ENCODE measurements around the gene TTC7B. TPM values are rescaled to one million over a fixed set of nuclear protein-coding genes. Genes with fewer than 3 reads are reported as not detected.

Gene TTC7B
- total and polyA plus RNA-seq, 7 donors: 5.5 to 70.9 (median 46.8) TPM

DNA sequence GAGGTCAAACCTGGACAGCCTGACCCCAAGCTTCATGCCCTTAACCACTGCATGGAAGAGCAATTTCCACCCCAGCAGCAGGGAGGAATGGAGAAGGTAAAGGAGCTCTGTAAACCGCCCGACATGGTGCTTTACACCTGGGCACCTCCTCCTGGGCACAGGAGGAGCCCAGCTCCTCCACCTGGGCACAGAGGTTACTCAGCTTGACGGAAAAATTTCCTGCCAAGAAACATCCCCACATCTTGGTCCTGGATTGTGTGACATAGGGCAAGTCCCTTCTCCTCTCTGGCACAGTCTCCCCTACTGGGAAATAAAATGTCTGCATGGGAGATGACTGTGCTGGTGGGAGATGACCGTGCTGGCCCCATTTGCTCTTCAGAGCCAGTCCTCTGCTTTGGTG lies 40.8 kb downstream of the TTC7B start:
- H3K27me3 ChIP-seq: no peaks in the 10 kb centered on the region
- H3K36me3 ChIP-seq: peaks cover 0 to 66% (median 6%) of the 10 kb centered on the region in 4 donors
- no peaks in the 10 kb centered on the region for H3K9me3 ChIP-seq
- H3K4me1 ChIP-seq: no peaks in the 10 kb centered on the region
- WGBS, 2 donors: 93% methylated on average over 4 of the region's 4 CpGs
- intact Hi-C loops (cut with DNase I): no loop called here
- no peak for TF ChIP-seq POLR2A (IDR thresholded peaks at IDR 0.05)
- no peak for TF ChIP-seq EP300 (IDR thresholded peaks at IDR 0.05)
- TF ChIP-seq, protein P1, sequence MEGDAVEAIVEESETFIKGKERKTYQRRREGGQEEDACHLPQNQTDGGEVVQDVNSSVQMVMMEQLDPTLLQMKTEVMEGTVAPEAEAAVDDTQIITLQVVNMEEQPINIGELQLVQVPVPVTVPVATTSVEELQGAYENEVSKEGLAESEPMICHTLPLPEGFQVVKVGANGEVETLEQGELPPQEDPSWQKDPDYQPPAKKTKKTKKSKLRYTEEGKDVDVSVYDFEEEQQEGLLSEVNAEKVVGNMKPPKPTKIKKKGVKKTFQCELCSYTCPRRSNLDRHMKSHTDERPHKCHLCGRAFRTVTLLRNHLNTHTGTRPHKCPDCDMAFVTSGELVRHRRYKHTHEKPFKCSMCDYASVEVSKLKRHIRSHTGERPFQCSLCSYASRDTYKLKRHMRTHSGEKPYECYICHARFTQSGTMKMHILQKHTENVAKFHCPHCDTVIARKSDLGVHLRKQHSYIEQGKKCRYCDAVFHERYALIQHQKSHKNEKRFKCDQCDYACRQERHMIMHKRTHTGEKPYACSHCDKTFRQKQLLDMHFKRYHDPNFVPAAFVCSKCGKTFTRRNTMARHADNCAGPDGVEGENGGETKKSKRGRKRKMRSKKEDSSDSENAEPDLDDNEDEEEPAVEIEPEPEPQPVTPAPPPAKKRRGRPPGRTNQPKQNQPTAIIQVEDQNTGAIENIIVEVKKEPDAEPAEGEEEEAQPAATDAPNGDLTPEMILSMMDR (IDR thresholded peaks at IDR 0.05): no peak
- no peak for TF ChIP-seq POLR2AphosphoS5 (IDR thresholded peaks at IDR 0.05)
- no peak overlapping the region for H3K27ac ChIP-seq
- DNase-seq: no peak
- H3K4me3 ChIP-seq: no peak overlapping the region

- no peaks in the 10 kb centered on the region for H3K27me3 ChIP-seq
- H3K27ac ChIP-seq: no peak overlapping the region
- DNase-seq: no peak
- peaks cover 0 to 66% (median 9%) of the 10 kb centered on the region in 4 donors for H3K36me3 ChIP-seq
- no peaks in the 10 kb centered on the region for H3K9me3 ChIP-seq
- H3K4me3 ChIP-seq: no peak overlapping the region
- 89 to 90% methylated on average over 5 of the region's 5 CpGs for WGBS, 2 donors
- no peaks in the 10 kb centered on the region for H3K4me1 ChIP-seq
- intact Hi-C loops (cut with DNase I): no loop called here
- TF ChIP-seq EP300 (IDR thresholded peaks at IDR 0.05): no peak
- TF ChIP-seq POLR2A (IDR thresholded peaks at IDR 0.05): no peak
- TF ChIP-seq POLR2AphosphoS5 (IDR thresholded peaks at IDR 0.05): no peak
- TF ChIP-seq, protein P1 (IDR thresholded peaks at IDR 0.05): no peak
These were observed 41.9 kb downstream of the TTC7B start for GRCh38 chr14:90774316-90774715.

DNA sequence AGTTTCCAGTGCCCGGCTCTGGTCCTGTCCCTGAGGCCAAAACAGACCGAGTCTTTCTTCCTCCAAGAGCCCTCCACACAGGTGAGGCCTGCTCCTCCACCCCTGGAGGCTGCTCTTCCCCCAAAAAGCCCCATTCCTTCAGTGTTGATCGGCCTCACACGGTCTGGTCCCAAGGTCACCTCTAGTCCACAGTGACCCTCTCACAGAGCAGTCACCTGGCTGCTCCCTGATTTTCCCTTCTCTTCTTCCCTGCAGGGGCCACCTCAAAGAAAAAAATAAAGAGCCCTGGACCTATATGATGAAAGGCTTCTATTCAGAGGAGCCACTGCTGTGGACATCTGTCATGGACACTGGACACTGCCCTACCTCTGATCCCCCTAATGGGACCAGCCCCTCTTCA lies 42.5 kb downstream of the TTC7B start:
- Histone ChIP-seq H3K36me3 (peaks cover 0 to 66% (median 9%) of the 10 kb centered on the region in 4 donors), H3K27ac (no peak overlapping the region), H3K9me3 (no peaks in the 10 kb centered on the region), H3K4me1 (no peaks in the 10 kb centered on the region), H3K4me3 (no peak overlapping the region), H3K27me3 (no peaks in the 10 kb centered on the region)
- no peak for TF ChIP-seq POLR2A (IDR thresholded peaks at IDR 0.05)
- TF ChIP-seq EP300 (IDR thresholded peaks at IDR 0.05): no peak
- TF ChIP-seq, protein P1 (IDR thresholded peaks at IDR 0.05): no peak
- DNase-seq: no peak
- WGBS, 2 donors: 87 to 95% methylated on average over 4 of the region's 4 CpGs
- intact Hi-C loops (cut with DNase I): no loop called here

GRCh38 chr14:90773196-90773486 lies 43.1 kb downstream of the TTC7B start:
- Histone ChIP-seq H3K27me3 (no peaks in the 10 kb centered on the region), H3K27ac (no peak overlapping the region), H3K4me3 (no peak overlapping the region), H3K9me3 (no peaks in the 10 kb centered on the region), H3K4me1 (no peaks in the 10 kb centered on the region), H3K36me3 (peaks cover 0 to 71% (median 7%) of the 10 kb centered on the region in 4 donors)
- TF ChIP-seq POLR2AphosphoS5 (IDR thresholded peaks at IDR 0.05) (no peak), POLR2A (IDR thresholded peaks at IDR 0.05) (no peak), EP300 (IDR thresholded peaks at IDR 0.05) (no peak)
- TF ChIP-seq, protein P1 (IDR thresholded peaks at IDR 0.05): no peak
- no peak for DNase-seq
- WGBS, 2 donors: 80 to 82% methylated on average over 1 of the region's 1 CpG
- intact Hi-C loops (cut with DNase I): no loop called here

GRCh38 chr14:90767899-90768298 lies 48.3 kb downstream of the TTC7B start:
- Histone ChIP-seq H3K4me1 (no peaks in the 10 kb centered on the region), H3K9me3 (peaks cover 0 to 11% (median 5%) of the 10 kb centered on the region in 4 donors), H3K36me3 (peaks cover 0 to 61% (median 10%) of the 10 kb centered on the region in 4 donors), H3K27me3 (no peaks in the 10 kb centered on the region), H3K4me3 (no peak overlapping the region), H3K27ac (no peak overlapping the region)
- intact Hi-C loops (cut with DNase I): no loop called here
- no peak for TF ChIP-seq POLR2AphosphoS5 (IDR thresholded peaks at IDR 0.05)
- no peak for TF ChIP-seq POLR2A (IDR thresholded peaks at IDR 0.05)
- no peak for TF ChIP-seq EP300 (IDR thresholded peaks at IDR 0.05)
- TF ChIP-seq, protein P1 (IDR thresholded peaks at IDR 0.05): no peak
- no peak for DNase-seq
